HCT116 (cell line): ENCODE data around the gene B4GALNT3. TPM values are rescaled to one million over a fixed set of nuclear protein-coding genes. Genes with fewer than 3 reads are reported as not detected.

Experiments used
- ATAC-seq: fragments of 200-7000 bp; cut with Tn5 transposase; 2 replicates; pipeline ENCODE4 v1.9.1; 2020; ENCODE audit warnings: mild to moderate bottlenecking, moderate library complexity
- BruUV-seq: library from RNA; stranded (reverse); fragments of 400-500 nt; replicated peaks from 2 replicates; lab custom pipeline; 2021; lab: Mats Ljungman, UMichigan
- CTCF ChIA-PET: fragments of 300-600 bp; sonication (Branson Sonifier 250); formaldehyde crosslinking; loops from one replicate; lab custom pipeline; 2021; ENCODE audit warnings: antibody characterized with exemption; lab: Charles Lee
- POLR2A ChIA-PET: fragments of 300-600, 350-600 bp; sonication (Branson Sonifier 250); formaldehyde crosslinking; loops from one replicate; lab custom pipeline; 2021; ENCODE audit warnings: antibody characterized with exemption; lab: Charles Lee
- RAD21 ChIA-PET, 2 experiments: fragments of 300-600 bp; sonication (Branson Sonifier 250); formaldehyde crosslinking; loops; one replicate each; lab custom pipeline; 2023; ENCODE audit warnings: low total read pairs in 2 of 2; ENCODE audit not compliant: uncharacterized antibody in 2 of 2, unreplicated experiment in 2 of 2, low non-redundant PET in 1 of 2; lab: Charles Lee
- DNase-seq: peaks from one replicate; pipeline ENCODE4 v3.0.0-alpha.2; 2010; ENCODE audit warnings: low read depth, low spot score
- H2AFZ ChIP-seq: fragments of 200-600 bp; shearing (Covaris generic), sonication (generic); 2 replicates; pipeline ENCODE4 v1.6.1; 2017; ENCODE audit warnings: low read depth, mixed run types, mixed read lengths, antibody characterized with exemption, low read length; ENCODE audit not compliant: poor library complexity, severe bottlenecking
- H3K27ac ChIP-seq: 2 replicates; pipeline ENCODE4 v1.5.1; 2012; ENCODE audit warnings: low read depth, low read length
- H3K27me3 ChIP-seq: fragments of 200-600 bp; sonication (generic); 2 replicates; pipeline ENCODE4 v1.6.1; 2016; ENCODE audit warnings: mixed run types, low read length, mixed read lengths; ENCODE audit not compliant: insufficient read depth
- H3K36me3 ChIP-seq, 2 experiments: fragments of 200-500 bp in 1 of 2; fragments of 200-600 bp in 1 of 2; sonication (Bioruptor generic) in 1 of 2; sonication (generic) in 1 of 2; 2 replicates each; pipeline versions ENCODE4 v1.5.1 to v1.6.1; 2014 to 2016; ENCODE audit warnings: low read length in 2 of 2, inconsistent platforms in 1 of 2, mixed read lengths in 1 of 2, mixed run types in 1 of 2; ENCODE audit not compliant: insufficient read depth in 2 of 2, control insufficient read depth in 1 of 2
- H3K4me1 ChIP-seq, 2 experiments: fragments of 200-600 bp in 1 of 2; sonication (generic) in 1 of 2; 2 replicates each; pipeline versions ENCODE4 v1.5.1 to v1.6.1; 2012 to 2017; ENCODE audit warnings: low read length in 2 of 2, inconsistent platforms in 1 of 2, mild to moderate bottlenecking in 1 of 2, mixed read lengths in 1 of 2, mixed run types in 1 of 2, moderate library complexity in 1 of 2; ENCODE audit not compliant: insufficient read depth in 2 of 2, control insufficient read depth in 1 of 2
- H3K4me2 ChIP-seq: fragments of 200-600 bp; sonication (generic); 2 replicates; pipeline ENCODE4 v1.6.1; 2017; ENCODE audit warnings: mixed run types, low read length, mixed read lengths
- H3K4me3 ChIP-seq, 2 experiments: fragments of 200-600 bp in 1 of 2; sonication (generic) in 1 of 2; replicated peaks in 1 of 2; 2 replicates each; pipeline ENCODE4 v1.5.1; 2011 to 2016; ENCODE audit warnings: low read length in 2 of 2, control low read depth in 1 of 2, low read depth in 1 of 2, mild to moderate bottlenecking in 1 of 2, mixed read lengths in 1 of 2, mixed run types in 1 of 2
- H3K79me2 ChIP-seq: fragments of 200-600 bp; sonication (generic); 2 replicates; pipeline ENCODE4 v1.6.1; 2017; ENCODE audit warnings: mild to moderate bottlenecking, mixed run types, low read length, moderate library complexity, mixed read lengths; ENCODE audit not compliant: insufficient read depth
- H3K9ac ChIP-seq: fragments of 200-600 bp; sonication (generic); 2 replicates; pipeline ENCODE4 v1.6.1; 2016; ENCODE audit warnings: low read length, mixed read lengths
- H3K9me2 ChIP-seq: fragments of 200-600 bp; sonication (generic), shearing (Covaris generic); 2 replicates; pipeline ENCODE4 v1.6.1; 2017; ENCODE audit warnings: mixed run types, mild to moderate bottlenecking, moderate library complexity; ENCODE audit not compliant: insufficient read depth
- H3K9me3 ChIP-seq, 2 experiments: fragments of 200-500 bp in 1 of 2; fragments of 200-600 bp in 1 of 2; sonication (Bioruptor generic) in 1 of 2; sonication (generic) in 1 of 2; 2 replicates each; pipeline ENCODE4 v1.6.1; 2014 to 2017; ENCODE audit warnings: low read length in 2 of 2, mixed read lengths in 2 of 2, inconsistent platforms in 1 of 2, low read depth in 1 of 2, mild to moderate bottlenecking in 1 of 2, mixed run types in 1 of 2, moderate library complexity in 1 of 2; ENCODE audit not compliant: control insufficient read depth in 1 of 2, insufficient read depth in 1 of 2
- H4K20me1 ChIP-seq: fragments of 200-600 bp; sonication (generic), shearing (Covaris generic); 2 replicates; pipeline ENCODE4 v1.6.1; 2017; ENCODE audit warnings: mixed run types, mild to moderate bottlenecking, moderate library complexity; ENCODE audit not compliant: insufficient read depth
- CEBPB ChIP-seq: IDR thresholded peaks from 2 replicates; pipeline ENCODE4 v1.6.1; 2012; ENCODE audit warnings: low read depth
- EGR1 ChIP-seq: IDR thresholded peaks from 2 replicates; pipeline ENCODE4 v1.6.1; 2012; ENCODE audit warnings: low read depth
- ELF1 ChIP-seq: IDR thresholded peaks from 2 replicates; pipeline ENCODE4 v1.6.1; 2012; ENCODE audit warnings: low read depth, borderline replicate concordance
- EZH2 ChIP-seq: fragments of 200-600 bp; sonication (generic); IDR thresholded peaks from 2 replicates; pipeline ENCODE4 v1.6.1; 2017; ENCODE audit warnings: antibody characterized with exemption, mixed run types
- EZH2phosphoT487 ChIP-seq: fragments of 200-600 bp; IDR thresholded peaks from 2 replicates; pipeline ENCODE4 v1.6.1; 2018; ENCODE audit warnings: antibody characterized with exemption, borderline replicate concordance
- FOSL1 ChIP-seq: IDR thresholded peaks from 2 replicates; pipeline ENCODE4 v1.6.1; 2012; ENCODE audit warnings: low read depth
- JUND ChIP-seq: IDR thresholded peaks from 2 replicates; pipeline ENCODE4 v1.6.1; 2012
- RAD21 ChIP-seq: IDR thresholded peaks from 2 replicates; pipeline ENCODE4 v1.6.1; 2012; ENCODE audit warnings: low read depth, mild to moderate bottlenecking
- SRF ChIP-seq: IDR thresholded peaks from 2 replicates; pipeline ENCODE4 v1.6.1; 2012; ENCODE audit warnings: low read depth
- TCF7L2 ChIP-seq: IDR thresholded peaks from 2 replicates; pipeline ENCODE4 v1.7.0; 2011; ENCODE audit warnings: borderline replicate concordance, inconsistent platforms; ENCODE audit not compliant: insufficient read depth, insufficient read length; ENCODE audit errors: extremely low read depth
- ZFX ChIP-seq: fragments of 450-650 bp; IDR thresholded peaks from 2 replicates; pipeline ENCODE4 v1.6.1; 2017
- ZNF274 ChIP-seq: fragments of 200-500 bp; sonication (Bioruptor generic); IDR thresholded peaks from 2 replicates; pipeline ENCODE4 v1.6.1; 2014; ENCODE audit warnings: mild to moderate bottlenecking, low read depth, low read length, inconsistent platforms
- intact Hi-C: fragments of 100-400 bp; cut with micrococcal nuclease; formaldehyde crosslinking; loops from 2 replicates; pipeline ENCODE4 v1.10.0; 2022
- total RNA-seq: library from RNA; stranded (reverse); gene quantifications from one replicate; pipeline ENCODE4 v1.2.1, GENCODE V29; 2021; ENCODE audit not compliant: unreplicated experiment
- TF ChIP-seq, protein P1 (sequence below): IDR thresholded peaks from 2 replicates; pipeline ENCODE4 v1.6.1; 2012

B4GALNT3 gene
- total RNA-seq, 1 experiment from 2014 or later = 18.2 TPM

DNA sequence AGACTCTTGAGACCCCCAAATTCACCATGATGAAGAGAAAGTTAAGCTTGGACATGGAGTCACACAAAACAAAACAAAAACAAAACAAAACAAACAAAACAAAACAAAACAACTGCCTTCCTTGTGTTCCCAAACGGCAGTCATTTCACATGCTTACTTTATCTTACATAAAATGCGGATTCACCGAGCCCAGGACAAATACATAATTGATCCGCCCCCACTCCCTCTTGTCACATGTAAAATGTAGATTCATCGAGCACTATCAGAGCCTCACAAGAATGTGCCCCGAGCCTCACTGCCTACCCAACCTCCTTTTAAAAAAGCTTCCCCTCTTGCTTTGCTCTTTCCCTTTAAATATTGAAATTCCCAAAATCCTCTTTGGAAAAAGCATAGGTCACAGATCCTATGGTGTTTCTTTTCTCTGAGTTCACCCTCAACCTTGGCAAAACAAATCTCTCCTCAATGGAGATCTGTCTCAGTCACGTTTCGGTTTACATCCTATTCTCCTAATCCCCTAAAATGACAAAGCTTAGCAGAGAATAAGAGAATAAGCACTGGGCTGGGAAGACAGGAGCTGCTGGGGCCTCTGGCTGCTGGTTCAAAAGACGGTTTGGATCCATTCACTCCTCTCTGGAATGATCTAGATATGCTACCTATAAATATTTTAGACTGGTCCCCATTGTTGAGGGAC is 119.8 kb downstream of the B4GALNT3 start:
- no peak overlapping the region for H3K9ac ChIP-seq
- no TSS peak for BruUV-seq
- POLR2A ChIA-PET = interaction anchor here (0.6 kb wide), 1 partner anchor 384 kb away, joined by 8 read pairs; no protein-coding TSS in a partner anchor
- ATAC-seq = no peak
- TF ChIP-seq, protein P1, sequence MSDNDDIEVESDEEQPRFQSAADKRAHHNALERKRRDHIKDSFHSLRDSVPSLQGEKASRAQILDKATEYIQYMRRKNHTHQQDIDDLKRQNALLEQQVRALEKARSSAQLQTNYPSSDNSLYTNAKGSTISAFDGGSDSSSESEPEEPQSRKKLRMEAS = no peak
- TF ChIP-seq, all 23 proteins: peak for 0
- intact Hi-C loops = no loop called here
- RAD21 ChIA-PET = no interaction called here
- Histone ChIP-seq H3K27ac (no peak overlapping the region), H3K4me1 (peaks cover 12 to 23% of the 10 kb centered on the region in 2 experiments), H3K27me3 (no peaks in the 10 kb centered on the region), H4K20me1 (no peaks in the 10 kb centered on the region), H3K4me3 (no peak overlapping the region), H3K79me2 (no peaks in the 10 kb centered on the region), H2AFZ (no peak overlapping the region), H3K36me3 (no peaks in the 10 kb centered on the region), H3K9me2 (no peaks in the 10 kb centered on the region), H3K4me2 (no peak overlapping the region), H3K9me3 (no peaks in the 10 kb centered on the region)
- CTCF ChIA-PET = interaction anchor here (0.6 to 1.1 kb wide), 2 partner anchors 171 to 172 kb away, joined by 3 to 6 read pairs; partner anchors contain the start of gene WNK1
- DNase-seq = no peak

DNA sequence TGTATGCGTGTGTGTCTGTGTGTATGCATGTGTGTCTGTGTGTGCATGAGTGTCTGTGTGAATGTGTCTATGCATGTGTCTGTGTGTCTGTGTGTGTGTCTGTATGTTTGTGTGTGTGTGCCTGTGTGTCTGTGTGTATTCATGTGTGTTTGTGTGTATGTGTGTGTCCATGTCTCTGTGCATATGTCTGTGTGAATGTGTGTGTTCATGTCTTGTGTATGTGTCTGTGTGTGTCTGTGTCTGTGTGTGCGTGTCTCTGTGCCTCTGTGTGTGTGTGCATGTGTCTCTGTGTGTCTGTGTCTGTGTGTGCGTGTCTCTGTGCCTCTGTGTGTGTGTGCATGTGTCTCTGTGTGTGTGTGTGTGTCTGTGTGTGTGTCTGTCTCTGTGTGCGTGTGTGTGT is 121.1 kb downstream of the B4GALNT3 start:
- H3K27me3 ChIP-seq = no peaks in the 10 kb centered on the region
- no peaks in the 10 kb centered on the region for H3K9me3 ChIP-seq
- no peaks in the 10 kb centered on the region for H3K36me3 ChIP-seq
- no peak overlapping the region for H3K4me2 ChIP-seq
- intact Hi-C loops = no loop called here
- no peak overlapping the region for H3K9ac ChIP-seq
- DNase-seq (no peak), ATAC-seq (no peak)
- H3K9me2 ChIP-seq = no peaks in the 10 kb centered on the region
- TF ChIP-seq EGR1 = no peak
- no peak for TF ChIP-seq ELF1
- no peak for TF ChIP-seq CEBPB
- TF ChIP-seq RAD21 = no peak
- no peak for TF ChIP-seq JUND
- no peak for TF ChIP-seq EZH2
- no peak for TF ChIP-seq ZNF274
- no peak for TF ChIP-seq TCF7L2
- TF ChIP-seq FOSL1 = no peak
- no peak for TF ChIP-seq EZH2phosphoT487
- no peak for TF ChIP-seq SRF
- TF ChIP-seq ZFX = no peak
- no peaks in the 10 kb centered on the region for H4K20me1 ChIP-seq
- ChIA-PET POLR2A (no interaction called here), CTCF (no interaction called here), RAD21 (no interaction called here)
- BruUV-seq = no TSS peak
- peaks cover 7 to 11% of the 10 kb centered on the region in 2 experiments for H3K4me1 ChIP-seq
- H2AFZ ChIP-seq = no peak overlapping the region
- H3K4me3 ChIP-seq = no peak overlapping the region
- H3K79me2 ChIP-seq = no peaks in the 10 kb centered on the region
- no peak overlapping the region for H3K27ac ChIP-seq
